ENCODE measurements around the gene ACSF3.
"Not testable (repeated sequence)": the region's sequence is repeated elsewhere in the genome, so short reads cannot be mapped to it uniquely, and the experiment has no call there.

Gene ACSF3

DNA sequence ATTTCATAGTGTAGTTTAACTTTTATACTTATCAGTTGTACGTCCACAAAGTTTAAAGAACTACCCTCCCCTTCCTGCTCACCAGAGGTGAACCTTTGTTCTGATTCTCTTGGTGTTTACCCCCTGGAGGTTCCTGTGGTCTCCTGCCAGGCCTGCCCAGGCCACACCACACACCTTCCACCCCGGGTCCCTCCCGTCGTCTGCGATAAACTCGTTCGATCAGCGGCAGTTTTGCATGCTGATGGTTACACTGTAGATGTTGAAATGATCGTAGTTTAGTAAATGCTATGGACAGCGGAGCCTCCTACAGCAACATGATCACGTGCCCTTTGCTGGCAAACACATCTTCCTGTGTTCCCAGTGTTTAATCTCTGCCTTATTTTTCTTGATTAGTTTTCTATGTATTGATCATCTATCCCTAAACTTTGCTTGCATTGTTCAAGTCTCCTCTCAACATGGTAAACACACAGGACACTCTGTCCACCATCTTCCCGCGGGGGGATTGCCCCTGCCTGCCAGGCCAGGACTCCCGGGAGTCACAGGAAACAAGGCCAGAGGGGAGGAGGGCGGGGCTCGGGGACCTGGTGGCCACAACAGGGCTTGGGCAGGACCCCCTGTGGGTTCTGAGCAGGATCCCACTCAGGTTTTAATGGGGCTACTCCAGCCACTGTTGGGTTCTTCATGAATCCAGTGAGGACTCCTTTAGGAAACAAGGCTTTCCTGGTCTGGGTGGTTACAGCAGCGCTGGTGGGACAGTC lies 2.8 kb upstream of the ACSF3 start:
- Histone ChIP-seq H3K4me3 (replicated peaks; ENCODE audit: low read depth, low read length) (no peak overlapping the region), H3K27me3 (replicated peaks; ENCODE audit: control insufficient read depth, insufficient read depth, low read length) (peaks cover 2% of the 10 kb centered on the region; the same call in 1 of the 2 replicates), H3K36me3 (ENCODE audit: control insufficient read depth, insufficient read depth, low read length) (no peaks in the 10 kb centered on the region)
- no peak for DNase-seq (ENCODE audit: extremely low read depth, insufficient read length)
- TF ChIP-seq, protein P1, sequence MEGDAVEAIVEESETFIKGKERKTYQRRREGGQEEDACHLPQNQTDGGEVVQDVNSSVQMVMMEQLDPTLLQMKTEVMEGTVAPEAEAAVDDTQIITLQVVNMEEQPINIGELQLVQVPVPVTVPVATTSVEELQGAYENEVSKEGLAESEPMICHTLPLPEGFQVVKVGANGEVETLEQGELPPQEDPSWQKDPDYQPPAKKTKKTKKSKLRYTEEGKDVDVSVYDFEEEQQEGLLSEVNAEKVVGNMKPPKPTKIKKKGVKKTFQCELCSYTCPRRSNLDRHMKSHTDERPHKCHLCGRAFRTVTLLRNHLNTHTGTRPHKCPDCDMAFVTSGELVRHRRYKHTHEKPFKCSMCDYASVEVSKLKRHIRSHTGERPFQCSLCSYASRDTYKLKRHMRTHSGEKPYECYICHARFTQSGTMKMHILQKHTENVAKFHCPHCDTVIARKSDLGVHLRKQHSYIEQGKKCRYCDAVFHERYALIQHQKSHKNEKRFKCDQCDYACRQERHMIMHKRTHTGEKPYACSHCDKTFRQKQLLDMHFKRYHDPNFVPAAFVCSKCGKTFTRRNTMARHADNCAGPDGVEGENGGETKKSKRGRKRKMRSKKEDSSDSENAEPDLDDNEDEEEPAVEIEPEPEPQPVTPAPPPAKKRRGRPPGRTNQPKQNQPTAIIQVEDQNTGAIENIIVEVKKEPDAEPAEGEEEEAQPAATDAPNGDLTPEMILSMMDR (IDR thresholded peaks at IDR 0.05; ENCODE audit: insufficient read depth, low read length, poor library complexity, severe bottlenecking) = no peak

- peaks cover 2% of the 10 kb centered on the region; the same call in 1 of the 2 replicates for H3K27me3 ChIP-seq (replicated peaks; ENCODE audit: control insufficient read depth, insufficient read depth, low read length)
- no peak for DNase-seq (ENCODE audit: extremely low read depth, insufficient read length)
- H3K36me3 ChIP-seq (ENCODE audit: control insufficient read depth, insufficient read depth, low read length) = no peaks in the 10 kb centered on the region
- TF ChIP-seq, protein P1 (IDR thresholded peaks at IDR 0.05; ENCODE audit: insufficient read depth, low read length, poor library complexity, severe bottlenecking) = no peak
- H3K4me3 ChIP-seq (replicated peaks; ENCODE audit: low read depth, low read length) = no peak overlapping the region
Measured at GRCh38 chr16:89092013-89092412, 1.6 kb upstream of the ACSF3 start.

GRCh38 chr16:89093252-89093601 lies 425 bp upstream of the ACSF3 start:
- peak overlapping the region; percentile 67 for H3K4me3 ChIP-seq (replicated peaks; ENCODE audit: low read depth, low read length)
- H3K27me3 ChIP-seq (replicated peaks; ENCODE audit: control insufficient read depth, insufficient read depth, low read length); H3K36me3 ChIP-seq (ENCODE audit: control insufficient read depth, insufficient read depth, low read length); DNase-seq (ENCODE audit: extremely low read depth, insufficient read length): not testable (repeated sequence)

- TF ChIP-seq, protein P1 (IDR thresholded peaks at IDR 0.05; ENCODE audit: insufficient read depth, low read length, poor library complexity, severe bottlenecking) = no peak
- Histone ChIP-seq H3K36me3 (ENCODE audit: control insufficient read depth, insufficient read depth, low read length) (no peaks in the 10 kb centered on the region), H3K27me3 (replicated peaks; ENCODE audit: control insufficient read depth, insufficient read depth, low read length) (peaks cover 2% of the 10 kb centered on the region; the same call in 1 of the 2 replicates), H3K4me3 (replicated peaks; ENCODE audit: low read depth, low read length) (peak overlapping the region; percentile 72)
- DNase-seq (ENCODE audit: extremely low read depth, insufficient read length) = no peak
Measured at GRCh38 chr16:89094252-89094879, 714 bp downstream of the ACSF3 start.

GRCh38 chr16:89094880-89095258 lies 1.2 kb downstream of the ACSF3 start:
- peaks cover 2% of the 10 kb centered on the region; the same call in 1 of the 2 replicates for H3K27me3 ChIP-seq (replicated peaks; ENCODE audit: control insufficient read depth, insufficient read depth, low read length)
- TF ChIP-seq, protein P1 (IDR thresholded peaks at IDR 0.05; ENCODE audit: insufficient read depth, low read length, poor library complexity, severe bottlenecking) = no peak
- no peak for DNase-seq (ENCODE audit: extremely low read depth, insufficient read length)
- peak overlapping the region; percentile 72 for H3K4me3 ChIP-seq (replicated peaks; ENCODE audit: low read depth, low read length)
- H3K36me3 ChIP-seq (ENCODE audit: control insufficient read depth, insufficient read depth, low read length) = peaks cover 1% of the 10 kb centered on the region; the same call in 1 of the 2 replicates

- no peak for DNase-seq (ENCODE audit: extremely low read depth, insufficient read length)
- no peaks in the 10 kb centered on the region for H3K27me3 ChIP-seq (replicated peaks; ENCODE audit: control insufficient read depth, insufficient read depth, low read length)
- H3K36me3 ChIP-seq (ENCODE audit: control insufficient read depth, insufficient read depth, low read length) = peaks cover 4% of the 10 kb centered on the region; the same call in 1 of the 2 replicates
- peak overlapping the region; percentile 31; the same call in 1 of the 2 replicates for H3K4me3 ChIP-seq (replicated peaks; ENCODE audit: low read depth, low read length)
- TF ChIP-seq, protein P1 (IDR thresholded peaks at IDR 0.05; ENCODE audit: insufficient read depth, low read length, poor library complexity, severe bottlenecking) = no peak
Measured at GRCh38 chr16:89095491-89095951, 1.9 kb downstream of the ACSF3 start.
